Lung (tissue), 12 donors: ENCODE results near the gene CRB2. TPM values are rescaled to one million over a fixed set of nuclear protein-coding genes. Genes with fewer than 3 reads are reported as not detected.

Experiments used
- ATAC-seq: fragments of 200-7000 bp; cut with Tn5 transposase; one replicate; pipeline ENCODE4 v1.9.1; 2020; ENCODE audit warnings: moderate number of reproducible peaks; ENCODE audit not compliant: insufficient read depth, low FRiP score
- DNase-seq, 3 donors: peaks; one replicate each; pipeline ENCODE4 v3.0.0-alpha.2; 2013 to 2017
- H3K27ac ChIP-seq, 2 donors: one replicate each; pipeline ENCODE4 v1.5.1; 2013; ENCODE audit warnings: mild to moderate bottlenecking in 2 of 2, moderate library complexity in 2 of 2, control low read depth in 1 of 2, inconsistent platforms in 1 of 2, low read depth in 1 of 2, low read length in 1 of 2
- H3K27me3 ChIP-seq, 3 donors: one replicate each; pipeline ENCODE4 v1.5.1; 2013; ENCODE audit warnings: low read length in 2 of 3; ENCODE audit not compliant: control insufficient read depth in 3 of 3, insufficient read depth in 3 of 3
- H3K36me3 ChIP-seq, 4 donors: one replicate each; pipeline ENCODE4 v1.5.1; 2013; ENCODE audit warnings: low read length in 4 of 4, mild to moderate bottlenecking in 1 of 4, moderate library complexity in 1 of 4; ENCODE audit not compliant: control insufficient read depth in 4 of 4, insufficient read depth in 4 of 4
- H3K4me1 ChIP-seq, 5 donors: one replicate each; pipeline ENCODE4 v1.5.1; 2013; ENCODE audit warnings: low read length in 5 of 5, mild to moderate bottlenecking in 2 of 5, moderate library complexity in 1 of 5; ENCODE audit not compliant: control insufficient read depth in 5 of 5, insufficient read depth in 5 of 5
- H3K4me3 ChIP-seq: one replicate; pipeline ENCODE4 v1.5.1; 2013; ENCODE audit warnings: mild to moderate bottlenecking, control low read depth, moderate library complexity
- H3K9ac ChIP-seq, 2 donors: one replicate each; pipeline ENCODE4 v1.5.1; 2013; ENCODE audit warnings: low read length in 2 of 2, control low read depth in 1 of 2; ENCODE audit not compliant: insufficient read depth in 1 of 2
- H3K9me3 ChIP-seq, 4 donors: one replicate each; pipeline ENCODE4 v1.5.1; 2013; ENCODE audit warnings: low read length in 3 of 4, mild to moderate bottlenecking in 1 of 4, moderate library complexity in 1 of 4; ENCODE audit not compliant: control insufficient read depth in 4 of 4, insufficient read depth in 3 of 4
- CTCF ChIP-seq: IDR thresholded peaks from 2 replicates; pipeline ENCODE4 v1.5.1; 2012; ENCODE audit warnings: mild to moderate bottlenecking; ENCODE audit errors: control extremely low read depth, extremely low read depth
- WGBS, 2 donors: extraction: QIAGEN DNeasy Blood & Tissue Kit; methylation state at CpG; one replicate each; pipeline ENCODE4 v1.1.7; 2013; 5-methylcytosine and 5-hydroxymethylcytosine counted together
- polyA plus RNA-seq, 2 donors: library from polyadenylated mRNA; stranded (reverse); fragments of 200-250 nt; gene quantifications; one replicate each; pipeline ENCODE4 v1.2.1, GENCODE V29; 2013
- total RNA-seq, 2 donors: library from RNA; depleted of rRNA in 1 of 2; stranded (reverse); fragments of >200 nt in 1 of 2; gene quantifications; one replicate each; pipeline ENCODE4 v1.2.1, GENCODE V29; 2014 to 2021
- donor health status: control.
- donor health status: control.
- donor health status: Bipolar disorder and iron deficiency.
- donor health status: healthy.
- donor health status: DM: yes; HTN: yes; CAD: no.

CRB2 gene
- total and polyA plus RNA-seq, 4 donors = 0.01 to 0.34 (median 0.21) TPM

GRCh38 chr9:123418052-123418430 is 62.0 kb downstream of the CRB2 start:
- Histone ChIP-seq H3K4me1 (peaks cover 0 to 14% (median 1%) of the 10 kb centered on the region in 5 donors), H3K36me3 (peaks cover 0 to 6% (median 2%) of the 10 kb centered on the region in 4 donors), H3K27me3 (peaks cover 0 to 2% (median 0%) of the 10 kb centered on the region in 3 donors), H3K9ac (no peak overlapping the region), H3K4me3 (no peak overlapping the region), H3K27ac (no peak overlapping the region), H3K9me3 (no peaks in the 10 kb centered on the region)
- 94 to 95% methylated on average over 5 of the region's 5 CpGs for WGBS, 2 donors
- TF ChIP-seq CTCF = no peak
- ATAC-seq (no peak), DNase-seq (no peak)

GRCh38 chr9:123418506-123418905 is 62.5 kb downstream of the CRB2 start:
- Histone ChIP-seq H3K27me3 (peaks cover 0 to 2% (median 0%) of the 10 kb centered on the region in 3 donors), H3K9ac (no peak overlapping the region), H3K4me1 (peaks cover 0 to 14% (median 5%) of the 10 kb centered on the region in 5 donors), H3K27ac (no peak overlapping the region), H3K4me3 (no peak overlapping the region), H3K36me3 (peaks cover 0 to 6% (median 2%) of the 10 kb centered on the region in 4 donors), H3K9me3 (peaks cover 0 to 1% (median 0%) of the 10 kb centered on the region in 4 donors)
- DNase-seq (no peak), ATAC-seq (no peak)
- TF ChIP-seq CTCF = no peak
- WGBS, 2 donors = 93 to 98% methylated on average over 10 of the region's 10 CpGs

DNA sequence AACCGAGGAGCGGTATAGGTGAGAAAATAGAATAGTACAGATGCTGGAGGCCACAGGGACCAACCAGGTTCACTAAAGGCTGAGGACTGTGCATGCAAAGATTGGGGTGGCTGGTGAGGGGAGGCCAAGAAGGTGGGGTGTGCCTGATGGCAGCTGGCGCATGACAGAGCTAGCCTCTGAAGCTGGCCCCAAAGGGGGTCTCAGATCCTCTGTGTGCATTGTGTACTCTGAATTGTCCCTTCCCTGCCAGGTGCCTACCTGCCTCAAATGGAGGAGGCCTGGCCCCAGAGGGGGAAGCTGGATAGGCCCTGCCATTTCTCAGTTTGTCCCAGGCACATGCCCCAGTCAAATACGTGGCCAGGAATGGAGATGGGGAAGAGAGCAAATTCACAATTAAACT is 63.1 kb downstream of the CRB2 start:
- H3K4me3 ChIP-seq = no peak overlapping the region
- 84 to 99% methylated on average over 4 of the region's 4 CpGs for WGBS, 2 donors
- no peak overlapping the region for H3K9ac ChIP-seq
- peak in 1 of 3 donors; percentile 2 for DNase-seq
- ATAC-seq = no peak
- H3K27me3 ChIP-seq = peaks cover 0 to 2% (median 0%) of the 10 kb centered on the region in 3 donors
- H3K27ac ChIP-seq = no peak overlapping the region
- TF ChIP-seq CTCF = no peak
- H3K9me3 ChIP-seq = peaks cover 0 to 1% (median 0%) of the 10 kb centered on the region in 4 donors
- H3K4me1 ChIP-seq = peaks cover 0 to 14% (median 5%) of the 10 kb centered on the region in 5 donors
- H3K36me3 ChIP-seq = peaks cover 0 to 6% (median 2%) of the 10 kb centered on the region in 4 donors
